CD4-positive, CD25-positive, alpha-beta regulatory T cell (primary cell): ENCODE measurements around the gene PBX2. TPM values are rescaled to one million over a fixed set of nuclear protein-coding genes. Genes with fewer than 3 reads are reported as not detected.

ENCODE experiments used
- ATAC-seq, 2 donors: fragments of 150-1000 bp; cut with Tn5 transposase; one replicate each; pipeline ENCODE4 v1.10.0; 2021; ENCODE audit warnings: low read depth in 2 of 2, moderate number of reproducible peaks in 2 of 2, moderate library complexity in 1 of 2
- DNase-seq, 3 donors: peaks; one replicate each; pipeline versions ENCODE4 v3.0.0 to v3.0.0-alpha.2; 2012 to 2022; ENCODE audit warnings: mixed read lengths in 1 of 3
- H3K27ac ChIP-seq: one replicate; pipeline ENCODE4 v1.7.0; 2013; ENCODE audit warnings: mild to moderate bottlenecking, low read length; ENCODE audit not compliant: insufficient read depth, poor library complexity, severe bottlenecking
- H3K27me3 ChIP-seq: one replicate; pipeline ENCODE4 v1.7.0; 2013; ENCODE audit warnings: low read length; ENCODE audit not compliant: control insufficient read depth, insufficient read depth
- H3K36me3 ChIP-seq: one replicate; pipeline ENCODE4 v1.7.0; 2013; ENCODE audit warnings: mild to moderate bottlenecking, low read length, moderate library complexity; ENCODE audit not compliant: control insufficient read depth, insufficient read depth
- H3K4me1 ChIP-seq: 2 replicates; pipeline ENCODE4 v1.7.0; 2013; ENCODE audit warnings: mild to moderate bottlenecking, low read length; ENCODE audit not compliant: insufficient read depth, control insufficient read depth, poor library complexity, severe bottlenecking
- H3K4me3 ChIP-seq: one replicate; pipeline ENCODE4 v1.7.0; 2013; ENCODE audit warnings: low read depth, mild to moderate bottlenecking, low read length, moderate library complexity
- H3K9me3 ChIP-seq, 2 experiments: 1 replicate in 1 of 2; 2 replicates in 1 of 2; pipeline ENCODE4 v1.7.0; 2013; ENCODE audit warnings: low read length in 2 of 2, mild to moderate bottlenecking in 1 of 2, moderate library complexity in 1 of 2; ENCODE audit not compliant: control insufficient read depth in 2 of 2
- H3K27ac Mint-ChIP-seq, 3 donors: one replicate each; pipeline ENCODE4 v1.8.0; 2020 to 2022; ENCODE audit warnings: mild to moderate bottlenecking in 3 of 3, mixed read lengths in 3 of 3, moderate library complexity in 2 of 3
- H3K27me3 Mint-ChIP-seq: one replicate; pipeline ENCODE4 v1.8.0; 2022; ENCODE audit warnings: mild to moderate bottlenecking, mixed read lengths
- H3K36me3 Mint-ChIP-seq: one replicate; pipeline ENCODE4 v1.8.0; 2020; ENCODE audit warnings: mixed read lengths
- H3K4me1 Mint-ChIP-seq, 4 donors: one replicate each; pipeline ENCODE4 v1.8.0; 2020 to 2022; ENCODE audit warnings: mixed read lengths in 4 of 4, mild to moderate bottlenecking in 1 of 4
- H3K4me3 Mint-ChIP-seq, 4 donors: one replicate each; pipeline ENCODE4 v1.8.0; 2020 to 2022; ENCODE audit warnings: mild to moderate bottlenecking in 4 of 4, mixed read lengths in 4 of 4, moderate library complexity in 3 of 4
- H3K9me3 Mint-ChIP-seq, 7 donors: one replicate each; pipeline ENCODE4 v1.8.0; 2020 to 2022; ENCODE audit warnings: mixed read lengths in 7 of 7, mild to moderate bottlenecking in 3 of 7, moderate library complexity in 2 of 7
- polyA plus RNA-seq, 4 donors: library from polyadenylated mRNA; unstranded; fragments of 300-500 nt; fragmentation: Illumina TruSeq; gene quantifications; one replicate each; pipeline ENCODE4 v1.2.3, GENCODE V29; 2021
- total RNA-seq: library from RNA; stranded (reverse); gene quantifications from one replicate; pipeline ENCODE4 v1.2.3, GENCODE V29; 2022

PBX2 gene
- total and polyA plus RNA-seq, 5 donors from 2014 or later, result 1.7 to 106 (median 2.1) TPM

DNA sequence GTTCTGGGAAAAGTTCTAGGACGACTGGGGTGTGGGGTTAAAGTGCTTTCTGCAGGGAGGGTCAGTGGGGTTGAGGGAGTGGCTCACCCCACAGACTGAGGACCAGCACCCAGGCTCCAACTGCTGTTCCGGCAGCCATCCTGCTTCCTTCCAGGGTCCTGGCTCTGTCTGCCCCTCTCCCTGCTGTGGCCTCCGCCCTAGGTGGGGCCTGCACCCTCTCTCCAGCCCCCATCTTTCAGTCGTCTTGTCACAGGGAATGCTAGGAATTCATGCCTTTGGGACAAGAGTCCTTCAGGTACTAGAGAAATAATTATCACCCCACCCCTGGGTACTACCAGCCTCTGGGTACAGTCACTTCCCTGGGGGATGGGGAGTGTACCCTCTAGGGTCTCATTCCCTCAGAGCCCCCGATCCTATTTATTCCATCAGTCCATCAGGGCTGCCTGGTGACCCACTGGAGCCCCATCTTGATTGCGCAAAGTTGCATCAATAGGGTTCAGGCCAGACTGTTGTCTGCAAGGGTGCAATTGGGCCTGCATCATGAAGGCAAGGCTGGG, 5.8 kb downstream of the PBX2 start, which contains the start of gene AGER:
Gene AGER (minus strand): TSS at position 170 of the 557 bp plus-strand sequence. CDS start 31 bp downstream, at position 139.
- peak within 1 kb of the TSS in 1 of 4 donors; percentile 29 for H3K4me3 Mint-ChIP-seq
- Histone ChIP-seq H3K4me3 (no peak within 1 kb of the TSS), H3K4me1 (peaks cover 42% of the 10 kb centered on the region), H3K36me3 (peaks cover 44% of the 10 kb centered on the region), H3K27ac (peak within 1 kb of the TSS; percentile 67), H3K27me3 (no peaks in the 10 kb centered on the region), H3K9me3 (no peaks in the 10 kb centered on the region)
- peak within 1 kb of the TSS; percentile 35 to 90 (median 42) for H3K27ac Mint-ChIP-seq
- peaks cover 6 to 75% (median 42%) of the 10 kb centered on the region in 4 donors for H3K4me1 Mint-ChIP-seq
- H3K36me3 Mint-ChIP-seq, result peaks cover 38% of the 10 kb centered on the region
- no peaks in the 10 kb centered on the region for H3K9me3 Mint-ChIP-seq
- ATAC-seq (no peak), DNase-seq (no peak)
- no peaks in the 10 kb centered on the region for H3K27me3 Mint-ChIP-seq

DNA sequence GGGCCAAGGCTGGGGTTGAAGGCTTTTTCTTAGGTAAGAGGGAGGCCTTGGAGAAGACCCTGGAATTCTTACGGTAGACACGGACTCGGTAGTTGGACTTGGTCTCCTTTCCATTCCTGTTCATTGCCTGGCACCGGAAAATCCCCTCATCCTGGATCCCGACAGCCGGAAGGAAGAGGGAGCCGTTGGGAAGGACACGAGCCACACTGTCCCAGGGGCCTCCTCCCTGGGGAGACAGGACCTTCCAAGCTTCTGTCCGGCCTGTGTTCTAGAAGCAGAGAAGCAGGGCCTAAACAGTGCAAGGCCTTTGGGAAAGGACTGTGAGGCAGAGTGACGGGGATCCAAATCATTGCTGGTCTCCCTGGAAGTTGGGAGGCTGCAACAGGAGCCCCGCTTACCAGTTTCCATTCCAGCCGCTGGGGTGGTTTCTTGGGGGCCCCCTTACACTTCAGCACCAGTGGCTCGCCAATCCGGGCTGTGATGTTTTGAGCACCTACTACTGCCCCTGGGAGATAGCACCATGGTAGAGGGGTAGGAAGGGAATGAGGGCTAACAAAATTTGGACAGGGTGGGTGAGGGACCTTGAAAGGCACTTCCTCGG, 6.4 kb downstream of the PBX2 start:
- Mint-ChIP-seq H3K27me3 (no peaks in the 10 kb centered on the region), H3K36me3 (peaks cover 41% of the 10 kb centered on the region), H3K4me1 (peaks cover 6 to 75% (median 41%) of the 10 kb centered on the region in 4 donors), H3K9me3 (no peaks in the 10 kb centered on the region), H3K27ac (peak overlapping the region in 1 of 3 donors; percentile 35), H3K4me3 (peak overlapping the region in 1 of 4 donors; percentile 29)
- no peaks in the 10 kb centered on the region for H3K27me3 ChIP-seq
- H3K36me3 ChIP-seq, result peaks cover 44% of the 10 kb centered on the region
- no peak overlapping the region for H3K27ac ChIP-seq
- no peaks in the 10 kb centered on the region for H3K9me3 ChIP-seq
- no peak overlapping the region for H3K4me3 ChIP-seq
- no peak for ATAC-seq
- H3K4me1 ChIP-seq, result peaks cover 42% of the 10 kb centered on the region
- DNase-seq, result no peak

- Histone ChIP-seq H3K36me3 (peaks cover 44% of the 10 kb centered on the region), H3K9me3 (no peaks in the 10 kb centered on the region), H3K4me3 (no peak overlapping the region), H3K27me3 (no peaks in the 10 kb centered on the region), H3K4me1 (peaks cover 39% of the 10 kb centered on the region), H3K27ac (no peak overlapping the region)
- no peak for DNase-seq
- H3K9me3 Mint-ChIP-seq, result no peaks in the 10 kb centered on the region
- no peak for ATAC-seq
- H3K4me1 Mint-ChIP-seq, result peaks cover 6 to 73% (median 42%) of the 10 kb centered on the region in 4 donors
- H3K27me3 Mint-ChIP-seq, result no peaks in the 10 kb centered on the region
- peak overlapping the region in 2 of 3 donors; percentile 35 to 42 for H3K27ac Mint-ChIP-seq
- H3K36me3 Mint-ChIP-seq, result peaks cover 41% of the 10 kb centered on the region
- H3K4me3 Mint-ChIP-seq, result no peak overlapping the region
Measured at GRCh38 chr6:32183030-32183429, 7.0 kb downstream of the PBX2 start.

GRCh38 chr6:32182555-32182981, 7.4 kb downstream of the PBX2 start:
- no peak overlapping the region for H3K27ac ChIP-seq
- DNase-seq (no peak), ATAC-seq (no peak)
- H3K27me3 ChIP-seq, result no peaks in the 10 kb centered on the region
- Mint-ChIP-seq H3K27me3 (no peaks in the 10 kb centered on the region), H3K36me3 (peaks cover 40% of the 10 kb centered on the region), H3K9me3 (no peaks in the 10 kb centered on the region), H3K4me3 (no peak overlapping the region), H3K4me1 (peaks cover 6 to 71% (median 40%) of the 10 kb centered on the region in 4 donors), H3K27ac (peak overlapping the region in 1 of 3 donors; percentile 42)
- no peak overlapping the region for H3K4me3 ChIP-seq
- peaks cover 39% of the 10 kb centered on the region for H3K36me3 ChIP-seq
- H3K4me1 ChIP-seq, result peaks cover 35% of the 10 kb centered on the region
- H3K9me3 ChIP-seq, result no peaks in the 10 kb centered on the region

GRCh38 chr6:32181915-32182529, 8.0 kb downstream of the PBX2 start:
- Histone ChIP-seq H3K4me3 (no peak overlapping the region), H3K27me3 (no peaks in the 10 kb centered on the region), H3K36me3 (peaks cover 34% of the 10 kb centered on the region), H3K27ac (no peak overlapping the region), H3K4me1 (peaks cover 34% of the 10 kb centered on the region), H3K9me3 (no peaks in the 10 kb centered on the region)
- no peak for ATAC-seq
- Mint-ChIP-seq H3K36me3 (peaks cover 34% of the 10 kb centered on the region), H3K9me3 (no peaks in the 10 kb centered on the region), H3K27me3 (no peaks in the 10 kb centered on the region), H3K4me1 (peaks cover 7 to 71% (median 40%) of the 10 kb centered on the region in 4 donors), H3K4me3 (no peak overlapping the region), H3K27ac (no peak overlapping the region)
- DNase-seq, result no peak

- Mint-ChIP-seq H3K27ac (peak overlapping the region in 1 of 3 donors; percentile 79), H3K4me3 (peak overlapping the region in 1 of 4 donors; percentile 69), H3K4me1 (peaks cover 6 to 71% (median 40%) of the 10 kb centered on the region in 4 donors), H3K27me3 (no peaks in the 10 kb centered on the region), H3K9me3 (no peaks in the 10 kb centered on the region), H3K36me3 (peaks cover 26% of the 10 kb centered on the region)
- no peak overlapping the region for H3K27ac ChIP-seq
- no peaks in the 10 kb centered on the region for H3K9me3 ChIP-seq
- H3K4me1 ChIP-seq, result peaks cover 34% of the 10 kb centered on the region
- ATAC-seq (no peak), DNase-seq (no peak)
- no peak overlapping the region for H3K4me3 ChIP-seq
- peaks cover 27% of the 10 kb centered on the region for H3K36me3 ChIP-seq
- H3K27me3 ChIP-seq, result no peaks in the 10 kb centered on the region
Measured at GRCh38 chr6:32181148-32181702, 8.8 kb downstream of the PBX2 start.

DNA sequence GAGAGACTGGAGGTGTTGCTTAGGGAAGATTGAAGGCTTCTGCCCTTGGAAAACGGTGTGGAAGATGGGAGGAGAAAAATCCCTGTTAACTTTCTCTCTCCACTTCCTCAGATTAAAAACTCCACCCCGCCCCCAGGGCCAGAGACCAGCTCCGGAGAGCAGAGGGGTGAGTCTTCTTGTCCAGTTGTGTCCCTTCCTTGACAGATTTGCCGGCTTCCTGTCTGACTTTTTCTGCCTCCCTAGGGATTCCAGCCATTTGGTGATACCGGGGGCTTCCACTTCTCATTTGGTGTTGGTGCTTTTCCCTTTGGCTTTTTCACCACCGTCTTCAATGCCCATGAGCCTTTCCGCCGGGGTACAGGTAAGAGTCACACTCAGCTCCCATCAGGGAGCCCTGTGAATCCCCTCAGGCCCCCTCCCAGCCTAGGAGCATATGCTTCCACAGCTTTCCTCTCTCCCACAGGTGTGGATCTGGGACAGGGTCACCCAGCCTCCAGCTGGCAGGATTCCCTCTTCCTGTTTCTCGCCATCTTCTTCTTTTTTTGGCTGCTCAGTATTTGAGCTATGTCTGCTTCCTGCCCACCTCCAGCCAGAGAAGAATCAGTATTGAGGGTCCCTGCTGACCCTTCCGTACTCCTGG, 10.1 kb downstream of the PBX2 start:
- Mint-ChIP-seq H3K27me3 (no peaks in the 10 kb centered on the region), H3K4me3 (peak overlapping the region; percentile 69 to 98 (median 90)), H3K9me3 (no peaks in the 10 kb centered on the region), H3K4me1 (peaks cover 6 to 72% (median 33%) of the 10 kb centered on the region in 4 donors), H3K27ac (peak overlapping the region; percentile 15 to 73 (median 64)), H3K36me3 (peaks cover 19% of the 10 kb centered on the region)
- Histone ChIP-seq H3K9me3 (no peaks in the 10 kb centered on the region), H3K27me3 (no peaks in the 10 kb centered on the region), H3K27ac (peak overlapping the region; percentile 97), H3K4me1 (peaks cover 43% of the 10 kb centered on the region), H3K4me3 (no peak overlapping the region), H3K36me3 (peaks cover 27% of the 10 kb centered on the region)
- ATAC-seq (no peak), DNase-seq (no peak)
